OCI-LY7 (cell line): ENCODE measurements around the gene PRAMEF12. TPM values are rescaled to one million over a fixed set of nuclear protein-coding genes. Genes with fewer than 3 reads are reported as not detected.
"Not testable (repeated sequence)": the region's sequence is repeated elsewhere in the genome, so short reads cannot be mapped to it uniquely, and the experiment has no call there.

Experiments
- Bru-seq: library from RNA; stranded (reverse); fragments of 400-500 nt; gene quantifications from one replicate; lab custom pipeline; 2021; lab: Mats Ljungman, UMichigan
- BruChase-seq, 2 experiments: library from RNA; stranded (reverse); fragments of 400-500 nt; gene quantifications; one replicate each; lab custom pipeline; 2021; lab: Mats Ljungman, UMichigan
- BruUV-seq: library from RNA; stranded (reverse); fragments of 400-500 nt; replicated peaks from 2 replicates; lab custom pipeline; 2021; lab: Mats Ljungman, UMichigan
- CTCF ChIA-PET: fragments of 300-600 bp; sonication (Branson Sonifier 250); formaldehyde crosslinking; loops from one replicate; lab custom pipeline; 2022; ENCODE audit warnings: antibody characterized with exemption; ENCODE audit not compliant: unreplicated experiment; lab: Charles Lee
- POLR2A ChIA-PET: fragments of 300-600 bp; sonication (Branson Sonifier 250); formaldehyde crosslinking; loops from one replicate; lab custom pipeline; 2022; ENCODE audit warnings: antibody characterized with exemption; lab: Charles Lee
- DNase-seq: peaks from one replicate; pipeline ENCODE4 v3.0.0-alpha.2; 2015; ENCODE audit warnings: low spot score
- H2AFZ ChIP-seq: fragments of 200-600 bp; sonication (generic), shearing (Covaris generic); 2 replicates; pipeline ENCODE4 v1.6.1; 2014; ENCODE audit warnings: mild to moderate bottlenecking, antibody characterized with exemption, low read length, moderate library complexity
- H3K27ac ChIP-seq: fragments of 200-600 bp; sonication (generic); 2 replicates; pipeline ENCODE4 v1.5.1; 2014; ENCODE audit warnings: mixed run types, low read depth, mild to moderate bottlenecking, moderate library complexity, low read length, inconsistent platforms; ENCODE audit not compliant: poor library complexity, severe bottlenecking
- H3K36me3 ChIP-seq: fragments of 200-600 bp; sonication (generic); 2 replicates; pipeline ENCODE4 v1.6.1; 2014; ENCODE audit warnings: mild to moderate bottlenecking, antibody characterized with exemption, low read length, moderate library complexity, mixed read lengths; ENCODE audit not compliant: insufficient read depth
- H3K4me1 ChIP-seq: fragments of 200-600 bp; sonication (generic); 2 replicates; pipeline ENCODE4 v1.5.1; 2014; ENCODE audit warnings: mild to moderate bottlenecking, low read length; ENCODE audit not compliant: insufficient read depth, poor library complexity, severe bottlenecking
- H3K4me2 ChIP-seq: fragments of 200-600 bp; sonication (generic); 2 replicates; pipeline ENCODE4 v1.6.1; 2014; ENCODE audit warnings: mild to moderate bottlenecking, low read length
- H3K4me3 ChIP-seq: fragments of 200-600 bp; sonication (generic); 2 replicates; pipeline ENCODE4 v1.5.1; 2014; ENCODE audit warnings: mild to moderate bottlenecking, low read depth, low read length; ENCODE audit not compliant: poor library complexity, severe bottlenecking
- H3K79me2 ChIP-seq: fragments of 200-600 bp; sonication (generic); 2 replicates; pipeline ENCODE4 v1.6.1; 2016; ENCODE audit warnings: low read depth, mild to moderate bottlenecking, low read length, moderate library complexity, mixed read lengths; ENCODE audit not compliant: insufficient read depth
- H3K9me2 ChIP-seq: fragments of 200-600 bp; sonication (generic); 2 replicates; pipeline ENCODE4 v1.6.1; 2016; ENCODE audit warnings: mild to moderate bottlenecking, low read length, mixed read lengths; ENCODE audit not compliant: insufficient read depth
- H3K9me3 ChIP-seq: fragments of 200-600 bp; sonication (generic); 2 replicates; pipeline ENCODE4 v1.6.1; 2014; ENCODE audit warnings: mild to moderate bottlenecking, mixed run types, low read length, mixed read lengths
- H4K20me1 ChIP-seq: fragments of 200-600 bp; sonication (generic); 2 replicates; pipeline ENCODE4 v1.6.1; 2014; ENCODE audit warnings: mild to moderate bottlenecking, antibody characterized with exemption, low read length, moderate library complexity, mixed read lengths; ENCODE audit not compliant: insufficient read depth
- CTCF ChIP-seq: fragments of 200-600 bp; sonication (generic); conservative IDR thresholded peaks from 2 replicates; pipeline ENCODE4 v1.5.1; 2014; ENCODE audit warnings: mild to moderate bottlenecking, antibody characterized with exemption, low read length, moderate library complexity, mixed read lengths
- EZH2phosphoT487 ChIP-seq: fragments of 200-600 bp; sonication (generic); IDR thresholded peaks from 2 replicates; pipeline ENCODE4 v1.6.1; 2018; ENCODE audit warnings: low read depth, borderline replicate concordance, mild to moderate bottlenecking, mixed run types, antibody characterized with exemption, low read length, moderate library complexity, mixed read lengths
- intact Hi-C: fragments of 100-400 bp; cut with micrococcal nuclease; formaldehyde crosslinking; loops from one replicate; pipeline ENCODE4 v1.10.0; 2022; ENCODE audit not compliant: unreplicated experiment
- long read RNA-seq: library from polyadenylated mRNA; stranded (forward); transcript quantifications from one replicate; pipeline ENCODE4 v2.0.0, GENCODE V29; 2022
- total RNA-seq, 2 experiments: library from RNA; depleted of rRNA in 1 of 2; stranded (reverse); fragments of >200 nt in 1 of 2; shearing (Covaris generic) in 1 of 2; gene quantifications; 2 replicates each; pipeline ENCODE4 v1.2.3, GENCODE V29; 2014 to 2022

The PRAMEF12 gene
- total RNA-seq (2014; rRNA removed; shearing (Covaris generic)) (not detected in 2 replicates), total RNA-seq (2022) (not detected in 2 replicates), Bru-seq, nascent RNA (not detected), BruChase-seq, experiment 1, labeled RNA remaining after a 6-hour chase (not detected), BruChase-seq, experiment 2, labeled RNA remaining after a 2-hour chase (not detected)
- long read RNA-seq = 0 reads

GRCh38 chr1:12773438-12773837, at the start of gene PRAMEF12:
Gene PRAMEF12, plus strand, starts transcription at chr1:12773738. Its CDS starts 1,130 bp downstream, at chr1:12774868.
- POLR2A ChIA-PET = no interaction called here

GRCh38 chr1:12728391-12728790, 45.1 kb upstream of the PRAMEF12 start:
- no peaks in the 10 kb centered on the region for H4K20me1 ChIP-seq
- H2AFZ ChIP-seq = no peak overlapping the region
- H3K9me3 ChIP-seq = no peaks in the 10 kb centered on the region
- H3K4me1 ChIP-seq = no peaks in the 10 kb centered on the region
- H3K36me3 ChIP-seq = no peaks in the 10 kb centered on the region
- no peak overlapping the region for H3K4me3 ChIP-seq
- POLR2A ChIA-PET = no interaction called here
- no peak overlapping the region for H3K27ac ChIP-seq
- no peaks in the 10 kb centered on the region for H3K79me2 ChIP-seq
- no peak overlapping the region for H3K4me2 ChIP-seq
- intact Hi-C loops = no loop called here
- BruUV-seq = no TSS peak
- TF ChIP-seq CTCF = no peak
- no peak for TF ChIP-seq EZH2phosphoT487
- no peaks in the 10 kb centered on the region for H3K9me2 ChIP-seq
- no peak for DNase-seq
- CTCF ChIA-PET = no interaction called here

More at GRCh38 chr1:12773438-12773837, at the start of gene PRAMEF12:
- no peaks in the 10 kb centered on the region for H3K9me2 ChIP-seq
- H3K79me2 ChIP-seq = no peaks in the 10 kb centered on the region
- BruUV-seq = no TSS peak
- intact Hi-C loops = no loop called here
- no peaks in the 10 kb centered on the region for H3K36me3 ChIP-seq
- no peak within 1 kb of the TSS for H2AFZ ChIP-seq
- no peaks in the 10 kb centered on the region for H3K4me1 ChIP-seq
- no peak within 1 kb of the TSS for H3K4me2 ChIP-seq
- CTCF ChIA-PET = no interaction called here
- no peak within 1 kb of the TSS for H3K27ac ChIP-seq
- H3K9me3 ChIP-seq = no peaks in the 10 kb centered on the region
- H4K20me1 ChIP-seq = no peaks in the 10 kb centered on the region
- H3K4me3 ChIP-seq = no peak within 1 kb of the TSS
- TF ChIP-seq CTCF (no peak), EZH2phosphoT487 (no peak)
- DNase-seq = no peak

- Histone ChIP-seq H3K9me3 (no peaks in the 10 kb centered on the region), H3K4me3 (no peak overlapping the region), H3K4me2 (no peak overlapping the region), H3K9me2 (no peaks in the 10 kb centered on the region), H2AFZ (no peak overlapping the region), H3K27ac (no peak overlapping the region), H4K20me1 (no peaks in the 10 kb centered on the region), H3K79me2 (no peaks in the 10 kb centered on the region), H3K36me3 (no peaks in the 10 kb centered on the region), H3K4me1 (no peaks in the 10 kb centered on the region)
- intact Hi-C loops = no loop called here
- BruUV-seq = no TSS peak
- POLR2A ChIA-PET = no interaction called here
- TF ChIP-seq EZH2phosphoT487 (no peak), CTCF (no peak)
- DNase-seq = no peak
- CTCF ChIA-PET = no interaction called here
Measured at GRCh38 chr1:12730156-12730555, 43.4 kb upstream of the PRAMEF12 start.

GRCh38 chr1:12731084-12731483, 42.5 kb upstream of the PRAMEF12 start:
- CTCF ChIA-PET = not testable (repeated sequence)

More at GRCh38 chr1:12731084-12731483, 42.5 kb upstream of the PRAMEF12 start:
- BruUV-seq, H3K9me3 ChIP-seq, H3K36me3 ChIP-seq, H3K4me3 ChIP-seq, H3K4me2 ChIP-seq, H3K9me2 ChIP-seq, H3K79me2 ChIP-seq, H3K4me1 ChIP-seq, DNase-seq, H2AFZ ChIP-seq, H4K20me1 ChIP-seq, intact Hi-C loops, POLR2A ChIA-PET, H3K27ac ChIP-seq: not testable (repeated sequence)
